Measurements from ENCODE around the gene EFEMP2.

- no peak for TF ChIP-seq CTCF (conservative IDR thresholded peaks at IDR 0.05; ENCODE audit: low read depth, low read length)
- no peak for TF ChIP-seq EZH2 (IDR thresholded peaks at IDR 0.05; ENCODE audit: borderline replicate concordance, low read depth, low read length, poor library complexity, severe bottlenecking)
These were observed 28.2 kb downstream of the EFEMP2 start for GRCh38 chr11:65844231-65844872.

Measured in A673 (cell line).